Cardiac fibroblast (primary cell): Measurements from ENCODE around the gene BPIFB2.

ENCODE experiments used
- DNase-seq, 2 donors: peaks; one replicate each; pipeline versions ENCODE4 v3.0.0 to v3.0.0-alpha.2; 2010; ENCODE audit warnings: low read depth in 2 of 2
- H3K4me3 ChIP-seq, 2 donors: replicated peaks in 1 of 2; 1 replicate in 1 of 2; 2 replicates in 1 of 2; pipeline ENCODE4 v1.5.1; 2011; ENCODE audit warnings: low read depth in 2 of 2, low read length in 2 of 2, mild to moderate bottlenecking in 2 of 2, moderate library complexity in 1 of 2
- TF ChIP-seq, protein P1 (sequence below): IDR thresholded peaks from one replicate; pipeline ENCODE4 v1.5.1; 2011; ENCODE audit warnings: low read depth, mild to moderate bottlenecking, low read length, inconsistent platforms

BPIFB2 gene

DNA sequence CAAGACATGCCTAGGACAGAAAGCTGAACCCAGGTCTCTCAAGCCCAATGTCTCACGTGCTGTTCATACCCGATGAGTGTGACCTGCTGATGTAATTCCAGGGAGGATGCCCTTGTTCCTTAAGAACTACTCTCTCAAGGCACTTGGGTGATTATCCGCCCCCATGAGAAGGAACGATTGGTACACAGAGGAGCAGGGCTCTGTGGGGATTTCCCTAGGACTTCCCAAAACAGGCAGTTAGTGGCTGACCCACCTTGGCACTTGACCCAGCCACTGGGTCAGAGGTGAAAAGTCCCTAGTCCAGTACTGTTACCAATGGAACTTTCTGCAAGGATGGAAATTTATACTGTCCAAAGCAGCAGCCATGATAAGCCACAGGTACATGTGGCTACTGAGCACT, 14.8 kb downstream of the BPIFB2 start:
- H3K4me3 ChIP-seq: no peak overlapping the region
- DNase-seq: no peak
- TF ChIP-seq, protein P1, sequence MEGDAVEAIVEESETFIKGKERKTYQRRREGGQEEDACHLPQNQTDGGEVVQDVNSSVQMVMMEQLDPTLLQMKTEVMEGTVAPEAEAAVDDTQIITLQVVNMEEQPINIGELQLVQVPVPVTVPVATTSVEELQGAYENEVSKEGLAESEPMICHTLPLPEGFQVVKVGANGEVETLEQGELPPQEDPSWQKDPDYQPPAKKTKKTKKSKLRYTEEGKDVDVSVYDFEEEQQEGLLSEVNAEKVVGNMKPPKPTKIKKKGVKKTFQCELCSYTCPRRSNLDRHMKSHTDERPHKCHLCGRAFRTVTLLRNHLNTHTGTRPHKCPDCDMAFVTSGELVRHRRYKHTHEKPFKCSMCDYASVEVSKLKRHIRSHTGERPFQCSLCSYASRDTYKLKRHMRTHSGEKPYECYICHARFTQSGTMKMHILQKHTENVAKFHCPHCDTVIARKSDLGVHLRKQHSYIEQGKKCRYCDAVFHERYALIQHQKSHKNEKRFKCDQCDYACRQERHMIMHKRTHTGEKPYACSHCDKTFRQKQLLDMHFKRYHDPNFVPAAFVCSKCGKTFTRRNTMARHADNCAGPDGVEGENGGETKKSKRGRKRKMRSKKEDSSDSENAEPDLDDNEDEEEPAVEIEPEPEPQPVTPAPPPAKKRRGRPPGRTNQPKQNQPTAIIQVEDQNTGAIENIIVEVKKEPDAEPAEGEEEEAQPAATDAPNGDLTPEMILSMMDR: no peak

DNA sequence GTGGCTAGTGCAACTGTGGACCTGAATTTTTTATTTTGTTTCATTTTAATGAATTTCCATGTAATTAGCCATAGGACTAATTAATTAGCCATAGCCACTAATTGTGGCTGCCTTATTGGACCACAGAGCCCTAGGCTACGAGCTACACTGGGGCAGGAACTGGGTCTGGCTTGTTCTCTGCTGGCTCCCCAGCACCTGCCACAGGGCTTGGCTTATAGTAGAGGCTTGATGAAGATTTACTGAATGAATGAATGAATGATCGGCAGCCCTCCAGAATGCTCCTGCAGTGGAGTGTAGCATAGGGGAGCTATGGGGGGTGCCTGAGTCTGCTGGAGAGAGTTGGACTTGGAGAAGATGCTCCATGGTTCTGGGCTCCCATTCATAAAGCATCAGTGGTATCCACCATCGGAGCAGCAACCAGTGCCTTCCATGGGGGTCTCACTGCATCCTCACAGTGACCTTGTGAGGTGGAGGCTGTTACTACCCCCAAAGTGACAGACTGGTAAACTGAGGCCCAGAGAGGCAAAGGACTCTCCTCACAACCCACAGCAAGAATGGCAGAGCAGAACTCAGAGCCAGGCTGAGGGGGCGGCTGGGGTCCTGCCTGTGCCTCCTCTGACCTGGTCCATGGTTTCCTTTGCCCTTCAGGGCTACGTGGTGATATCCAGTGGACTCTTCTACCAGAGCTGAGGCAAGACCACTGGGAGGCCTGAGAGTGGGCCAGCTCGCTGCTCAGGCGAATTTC, 15.4 kb downstream of the BPIFB2 start:
- TF ChIP-seq, protein P1: no peak
- DNase-seq: no peak
- H3K4me3 ChIP-seq: no peak overlapping the region

DNA sequence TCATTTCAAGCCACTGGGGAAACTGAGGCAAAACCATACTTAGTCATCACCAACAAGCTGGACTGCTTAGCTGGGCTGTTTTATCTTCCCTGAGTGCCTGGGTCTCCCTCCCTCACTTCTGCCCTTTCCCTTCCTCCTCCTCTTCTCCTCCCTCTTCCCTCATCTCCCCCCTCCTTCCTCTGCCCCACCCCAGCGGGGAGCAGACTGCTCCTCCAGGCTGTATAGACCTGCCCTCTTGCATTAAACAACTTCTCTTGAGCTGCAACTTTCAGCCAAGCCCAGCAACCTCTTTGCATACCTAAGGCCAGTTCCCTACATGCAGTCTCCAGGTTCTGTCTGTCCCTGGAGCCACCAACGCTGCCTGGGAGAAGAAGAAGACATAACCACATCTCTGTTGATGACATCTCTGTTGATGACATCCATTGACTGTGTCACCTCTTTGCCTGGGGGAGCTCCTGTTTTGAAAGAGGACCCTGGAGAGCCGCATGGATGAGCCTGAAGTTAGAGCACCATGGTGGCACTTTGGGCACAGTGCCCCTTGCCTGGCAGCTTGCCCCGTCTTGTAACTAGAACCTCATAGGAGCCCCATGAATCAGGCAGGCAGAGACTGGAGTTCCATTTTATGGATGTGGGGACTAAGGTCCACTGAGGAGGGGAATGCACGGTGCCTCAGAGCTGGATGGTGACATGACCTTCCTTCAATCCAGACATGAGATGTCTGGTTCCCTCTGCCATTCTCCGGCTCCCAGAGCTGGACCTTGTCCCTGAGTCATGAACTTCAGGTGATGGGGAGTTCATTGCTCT, 16.1 kb downstream of the BPIFB2 start:
- no peak for DNase-seq
- H3K4me3 ChIP-seq: no peak overlapping the region
- TF ChIP-seq, protein P1: no peak

DNA sequence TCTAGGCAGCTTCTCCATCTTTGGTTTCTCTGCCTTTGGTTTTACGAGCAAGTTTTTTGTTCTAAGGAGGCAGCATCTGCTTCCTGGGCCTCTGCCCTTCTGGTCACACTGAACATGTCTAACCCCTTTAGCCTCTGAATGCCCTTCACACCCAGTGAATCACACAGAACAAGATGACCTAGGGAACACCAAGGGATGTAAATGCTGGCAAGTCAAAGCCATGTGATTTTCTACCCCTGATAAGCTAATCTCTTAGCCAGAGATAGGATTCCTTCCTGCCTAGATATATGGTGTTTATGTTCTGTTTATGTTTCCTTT, 16.7 kb downstream of the BPIFB2 start:
- H3K4me3 ChIP-seq: no peak overlapping the region
- no peak for DNase-seq
- TF ChIP-seq, protein P1: no peak

DNA sequence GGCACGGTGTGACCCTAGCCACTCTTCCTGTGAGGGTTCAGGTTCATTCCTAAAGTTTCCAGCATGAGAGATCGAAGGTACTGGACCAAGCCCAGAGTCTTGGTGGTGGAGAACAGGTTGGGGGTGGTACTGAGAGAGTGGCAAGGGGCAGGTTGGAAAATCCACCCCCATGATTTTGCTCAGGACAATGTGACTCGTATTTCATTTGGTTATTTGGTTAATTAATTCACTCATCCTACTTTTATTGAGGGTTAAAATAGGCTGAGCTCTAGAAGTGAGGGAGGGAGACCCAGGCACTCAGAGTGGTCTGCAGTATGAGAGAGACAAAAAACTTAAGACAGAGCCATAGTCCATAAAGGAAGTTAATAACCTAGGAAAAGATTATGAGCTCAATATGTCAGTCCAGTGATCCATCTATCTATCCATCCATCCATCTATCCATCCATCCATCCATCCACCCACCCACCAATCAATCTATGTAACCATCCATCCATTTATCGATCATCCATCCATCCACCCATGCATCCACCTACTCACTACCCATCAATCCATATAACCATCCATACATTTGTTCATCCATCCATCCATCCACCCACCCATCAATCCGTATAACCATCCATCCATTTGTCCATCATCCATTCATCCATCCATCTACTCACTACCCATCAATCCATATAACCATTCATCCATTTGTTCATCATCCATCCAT, 17.3 kb downstream of the BPIFB2 start:
- H3K4me3 ChIP-seq: no peak overlapping the region
- DNase-seq: no peak
- TF ChIP-seq, protein P1: no peak

DNA sequence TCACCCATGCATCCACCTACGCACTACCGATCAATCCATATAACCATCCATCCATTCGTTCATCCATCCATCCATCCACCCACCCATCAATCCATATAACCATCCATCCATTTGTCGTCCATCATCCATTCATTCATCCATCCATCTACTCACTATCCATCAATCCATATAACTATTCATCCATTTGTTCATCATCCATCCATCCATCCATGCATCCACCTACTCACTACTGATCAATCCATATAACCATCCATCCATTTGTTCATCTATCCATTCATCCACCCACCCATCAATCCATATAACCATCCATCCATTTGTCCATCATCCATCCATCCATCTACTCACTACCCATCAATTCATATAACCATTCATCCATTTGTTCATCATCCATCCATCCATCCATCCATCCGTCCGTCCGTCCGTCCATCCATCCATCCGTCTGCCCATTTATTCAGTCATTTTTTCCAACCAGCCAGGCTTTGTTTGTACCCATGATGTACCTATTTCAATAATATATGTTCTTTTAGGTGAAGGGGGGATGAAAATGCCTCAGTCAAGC, 17.9 kb downstream of the BPIFB2 start:
- DNase-seq: no peak
- TF ChIP-seq, protein P1: no peak
- H3K4me3 ChIP-seq: no peak overlapping the region
